ENCODE measurements around the gene AFF3. TPM values are rescaled to one million over a fixed set of nuclear protein-coding genes. Genes with fewer than 3 reads are reported as not detected.

AFF3 gene
- total and polyA plus RNA-seq, 2 donors (not counting 1 experiment from before 2014, with no cell fraction given) = 0.50 to 2.5 TPM

DNA sequence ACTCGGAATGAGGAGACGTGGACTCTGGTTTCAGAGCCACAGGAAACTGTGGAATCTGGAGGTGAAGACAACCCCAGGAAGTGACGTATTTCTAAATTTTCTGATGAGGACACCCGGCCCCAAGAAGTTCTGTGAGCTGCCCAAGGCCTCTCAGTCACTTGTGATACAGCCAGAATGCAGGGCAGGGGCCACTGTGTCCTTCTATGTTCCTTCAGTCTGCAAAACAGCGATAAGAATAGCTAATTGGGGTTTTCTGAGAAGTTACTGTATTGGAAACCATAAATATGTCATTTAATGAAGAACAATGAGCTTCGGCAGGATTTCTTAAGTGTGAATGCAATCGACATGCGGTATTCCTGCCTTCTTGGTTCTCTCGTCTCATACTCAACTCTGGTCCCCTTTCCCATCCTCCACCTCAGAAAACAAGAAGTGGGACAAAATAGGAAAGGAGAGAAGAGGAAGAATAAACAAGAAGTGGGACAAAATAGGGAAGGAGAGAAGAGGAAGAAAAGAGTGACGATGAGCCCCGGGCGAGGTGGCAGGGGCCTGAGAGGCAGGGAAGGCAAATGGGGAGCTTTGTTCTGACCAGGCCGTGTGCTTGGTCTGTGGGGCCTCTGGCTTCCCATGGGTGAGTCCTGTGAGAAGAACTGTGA lies 370.6 kb downstream of the AFF3 start:
- DNase-seq (ENCODE audit: low read depth in 2 of 2) = no peak
- Histone ChIP-seq H3K4me3 (replicated peaks in 1 of 4; ENCODE audit: control extremely low read depth in 1 of 4, insufficient read depth in 1 of 4, low read depth in 3 of 4, low read length in 4 of 4) (no peak overlapping the region), H3K4me1 (ENCODE audit: control insufficient read depth, extremely low read depth, insufficient read depth, low read length) (no peaks in the 10 kb centered on the region), H3K9ac (ENCODE audit: insufficient read depth, low read length) (no peak overlapping the region), H3K79me2 (ENCODE audit: control insufficient read depth, insufficient read depth, low read length) (no peaks in the 10 kb centered on the region), H3K36me3 (ENCODE audit: control insufficient read depth, insufficient read depth, low read length) (no peaks in the 10 kb centered on the region), H4K20me1 (ENCODE audit: control insufficient read depth, extremely low read depth, insufficient read depth, low read length) (no peaks in the 10 kb centered on the region), H3K4me2 (ENCODE audit: extremely low read depth, insufficient read depth, low read length) (no peak overlapping the region), H3K27ac (ENCODE audit: insufficient read depth, low read length) (no peak overlapping the region), H2AFZ (ENCODE audit: low read length) (no peak overlapping the region), H3K27me3 (ENCODE audit: control insufficient read depth, insufficient read depth, low read length) (no peaks in the 10 kb centered on the region), H3K9me3 (ENCODE audit: control insufficient read depth, insufficient read depth, low read depth, low read length) (no peaks in the 10 kb centered on the region)
- TF ChIP-seq EZH2 (IDR thresholded peaks at IDR 0.05; ENCODE audit: low read length, missing control alignments) = no peak
- TF ChIP-seq, protein P1, sequence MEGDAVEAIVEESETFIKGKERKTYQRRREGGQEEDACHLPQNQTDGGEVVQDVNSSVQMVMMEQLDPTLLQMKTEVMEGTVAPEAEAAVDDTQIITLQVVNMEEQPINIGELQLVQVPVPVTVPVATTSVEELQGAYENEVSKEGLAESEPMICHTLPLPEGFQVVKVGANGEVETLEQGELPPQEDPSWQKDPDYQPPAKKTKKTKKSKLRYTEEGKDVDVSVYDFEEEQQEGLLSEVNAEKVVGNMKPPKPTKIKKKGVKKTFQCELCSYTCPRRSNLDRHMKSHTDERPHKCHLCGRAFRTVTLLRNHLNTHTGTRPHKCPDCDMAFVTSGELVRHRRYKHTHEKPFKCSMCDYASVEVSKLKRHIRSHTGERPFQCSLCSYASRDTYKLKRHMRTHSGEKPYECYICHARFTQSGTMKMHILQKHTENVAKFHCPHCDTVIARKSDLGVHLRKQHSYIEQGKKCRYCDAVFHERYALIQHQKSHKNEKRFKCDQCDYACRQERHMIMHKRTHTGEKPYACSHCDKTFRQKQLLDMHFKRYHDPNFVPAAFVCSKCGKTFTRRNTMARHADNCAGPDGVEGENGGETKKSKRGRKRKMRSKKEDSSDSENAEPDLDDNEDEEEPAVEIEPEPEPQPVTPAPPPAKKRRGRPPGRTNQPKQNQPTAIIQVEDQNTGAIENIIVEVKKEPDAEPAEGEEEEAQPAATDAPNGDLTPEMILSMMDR (conservative IDR thresholded peaks at IDR 0.05 in 1 of 2, IDR thresholded peaks at IDR 0.05 in 1 of 2; ENCODE audit: low read depth in 1 of 2, low read length in 2 of 2) = no peak

DNA sequence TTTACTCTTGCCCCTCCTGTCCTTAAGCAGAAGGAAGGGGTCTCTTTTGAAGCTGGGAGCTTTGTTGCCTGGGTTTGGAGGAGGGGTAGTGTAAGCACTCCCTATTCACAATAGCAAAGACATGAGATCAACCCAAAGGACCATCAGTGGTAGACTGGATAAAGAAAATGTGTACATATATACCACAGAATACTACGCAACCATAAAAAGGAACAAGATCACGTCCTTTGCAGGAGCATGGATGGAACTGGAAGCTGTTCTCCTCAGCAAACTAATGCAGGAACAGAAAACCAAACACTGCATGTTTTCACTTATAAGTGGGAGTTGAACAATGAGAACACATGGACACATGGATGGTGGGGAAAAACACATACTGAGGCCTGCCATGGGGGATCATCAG lies 371.5 kb downstream of the AFF3 start:
- no peak overlapping the region for H3K27ac ChIP-seq (ENCODE audit: insufficient read depth, low read length)
- no peaks in the 10 kb centered on the region for H3K36me3 ChIP-seq (ENCODE audit: control insufficient read depth, insufficient read depth, low read length)
- no peaks in the 10 kb centered on the region for H3K4me1 ChIP-seq (ENCODE audit: control insufficient read depth, extremely low read depth, insufficient read depth, low read length)

DNA sequence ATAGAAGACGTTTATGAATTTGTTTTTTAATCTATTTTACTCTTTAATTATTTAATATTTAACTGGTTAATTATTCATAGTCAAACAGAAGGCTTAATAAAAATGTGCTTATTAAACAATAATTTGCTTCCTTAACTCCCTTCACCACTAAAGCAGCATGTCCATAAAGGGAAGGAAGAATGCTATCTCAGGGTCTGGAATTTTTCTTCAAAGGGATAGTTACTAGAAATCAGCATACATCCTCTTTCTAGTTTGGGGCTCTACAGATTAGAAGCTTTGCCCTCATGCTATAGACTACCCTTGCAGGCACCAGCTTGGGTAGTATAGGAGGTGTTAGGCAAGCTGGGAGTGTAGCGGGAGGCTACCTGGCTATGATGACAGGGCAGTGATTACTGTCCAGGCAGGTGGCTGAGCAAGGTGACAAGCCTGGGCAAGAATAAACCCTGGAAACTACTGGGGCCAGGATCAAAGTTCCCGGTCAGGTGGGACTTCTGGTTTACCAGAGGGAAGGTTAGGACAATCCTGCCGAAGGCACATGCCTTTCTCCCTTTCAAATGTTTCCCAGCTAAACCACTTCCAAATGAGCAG lies 376.6 kb downstream of the AFF3 start:
- no peak overlapping the region for H3K4me3 ChIP-seq (replicated peaks in 1 of 4; ENCODE audit: control extremely low read depth in 1 of 4, insufficient read depth in 1 of 4, low read depth in 3 of 4, low read length in 4 of 4)
- no peaks in the 10 kb centered on the region for H3K27me3 ChIP-seq (ENCODE audit: control insufficient read depth, insufficient read depth, low read length)
- H3K4me1 ChIP-seq (ENCODE audit: control insufficient read depth, extremely low read depth, insufficient read depth, low read length) = no peaks in the 10 kb centered on the region
- H4K20me1 ChIP-seq (ENCODE audit: control insufficient read depth, extremely low read depth, insufficient read depth, low read length) = no peaks in the 10 kb centered on the region
- no peak overlapping the region for H3K9ac ChIP-seq (ENCODE audit: insufficient read depth, low read length)
- TF ChIP-seq, protein P1 (conservative IDR thresholded peaks at IDR 0.05 in 1 of 2, IDR thresholded peaks at IDR 0.05 in 1 of 2; ENCODE audit: low read depth in 1 of 2, low read length in 2 of 2) = no peak
- no peak for TF ChIP-seq EZH2 (IDR thresholded peaks at IDR 0.05; ENCODE audit: low read length, missing control alignments)
- H3K79me2 ChIP-seq (ENCODE audit: control insufficient read depth, insufficient read depth, low read length) = no peaks in the 10 kb centered on the region
- no peak overlapping the region for H3K4me2 ChIP-seq (ENCODE audit: extremely low read depth, insufficient read depth, low read length)
- H3K9me3 ChIP-seq (ENCODE audit: control insufficient read depth, insufficient read depth, low read depth, low read length) = no peaks in the 10 kb centered on the region
- DNase-seq (ENCODE audit: low read depth in 2 of 2) = no peak
- no peak overlapping the region for H2AFZ ChIP-seq (ENCODE audit: low read length)
- H3K36me3 ChIP-seq (ENCODE audit: control insufficient read depth, insufficient read depth, low read length) = no peaks in the 10 kb centered on the region
- H3K27ac ChIP-seq (ENCODE audit: insufficient read depth, low read length) = no peak overlapping the region

More for the DNA sequence above, 371.5 kb downstream of the AFF3 start:
- no peak overlapping the region for H3K4me2 ChIP-seq (ENCODE audit: extremely low read depth, insufficient read depth, low read length)
- no peak for DNase-seq (ENCODE audit: low read depth in 2 of 2)
- no peaks in the 10 kb centered on the region for H3K27me3 ChIP-seq (ENCODE audit: control insufficient read depth, insufficient read depth, low read length)
- no peak overlapping the region for H2AFZ ChIP-seq (ENCODE audit: low read length)
- H3K4me3 ChIP-seq (replicated peaks in 1 of 4; ENCODE audit: control extremely low read depth in 1 of 4, insufficient read depth in 1 of 4, low read depth in 3 of 4, low read length in 4 of 4) = no peak overlapping the region
- H3K9me3 ChIP-seq (ENCODE audit: control insufficient read depth, insufficient read depth, low read depth, low read length) = no peaks in the 10 kb centered on the region
- H4K20me1 ChIP-seq (ENCODE audit: control insufficient read depth, extremely low read depth, insufficient read depth, low read length) = no peaks in the 10 kb centered on the region
- TF ChIP-seq, protein P1 (conservative IDR thresholded peaks at IDR 0.05 in 1 of 2, IDR thresholded peaks at IDR 0.05 in 1 of 2; ENCODE audit: low read depth in 1 of 2, low read length in 2 of 2) = no peak
- no peak for TF ChIP-seq EZH2 (IDR thresholded peaks at IDR 0.05; ENCODE audit: low read length, missing control alignments)
- H3K79me2 ChIP-seq (ENCODE audit: control insufficient read depth, insufficient read depth, low read length) = no peaks in the 10 kb centered on the region
- H3K9ac ChIP-seq (ENCODE audit: insufficient read depth, low read length) = no peak overlapping the region

Data from fibroblast of lung (primary cell).